Heart right ventricle (tissue), 16 donors: ENCODE results near the gene FGF18. TPM values are rescaled to one million over a fixed set of nuclear protein-coding genes. Genes with fewer than 3 reads are reported as not detected.

Source experiments
- ATAC-seq, 8 donors: fragments of 200-7000 bp; cut with Tn5 transposase; one replicate each; pipeline ENCODE4 v1.9.1; 2020; ENCODE audit warnings: mild to moderate bottlenecking in 8 of 8, moderate library complexity in 8 of 8, moderate number of reproducible peaks in 1 of 8
- DNase-seq, 2 donors: peaks; one replicate each; pipeline ENCODE4 v3.0.0-alpha.2; 2020
- H3K27ac ChIP-seq, 10 donors: fragments of 200-600 bp; sonication (generic) in 2 of 10; one replicate each; pipeline versions ENCODE4 v1.5.0 to v1.8.0; 2020 to 2022; ENCODE audit warnings: mild to moderate bottlenecking in 3 of 10
- H3K27me3 ChIP-seq, 7 donors: fragments of 200-600 bp; one replicate each; pipeline ENCODE4 v1.8.0; 2021 to 2022; ENCODE audit warnings: mild to moderate bottlenecking in 2 of 7
- H3K36me3 ChIP-seq, 9 donors: fragments of 200-600 bp; sonication (generic) in 1 of 9; one replicate each; pipeline versions ENCODE4 v1.5.0 to v1.8.0; 2020 to 2022; ENCODE audit warnings: mild to moderate bottlenecking in 2 of 9
- H3K4me1 ChIP-seq, 9 donors: fragments of 200-600 bp; sonication (generic) in 1 of 9; one replicate each; pipeline versions ENCODE4 v1.5.0 to v1.8.0; 2020 to 2022; ENCODE audit warnings: mild to moderate bottlenecking in 4 of 9
- H3K4me3 ChIP-seq, 10 donors: fragments of 200-600 bp; sonication (generic) in 2 of 10; one replicate each; pipeline versions ENCODE4 v1.5.0 to v1.8.0; 2020 to 2022; ENCODE audit warnings: mild to moderate bottlenecking in 7 of 10, moderate library complexity in 2 of 10
- H3K9me3 ChIP-seq, 11 donors: fragments of 200-600 bp in 10 of 11; sonication (generic) in 2 of 11; one replicate each; pipeline versions ENCODE4 v1.5.0 to v1.8.0; 2013 to 2022; ENCODE audit warnings: mild to moderate bottlenecking in 2 of 11, control low read depth in 1 of 11, moderate library complexity in 1 of 11
- WGBS, 2 donors: extraction: QIAGEN DNeasy Blood & Tissue Kit; methylation state at CpG; one replicate each; pipeline ENCODE4 v1.1.7; 2013; ENCODE audit warnings: inconsistent platforms in 1 of 2; 5-methylcytosine and 5-hydroxymethylcytosine counted together
- intact Hi-C, 10 donors: fragments of 100-400 bp; cut with DNase I; formaldehyde crosslinking; loops; one replicate each; pipeline versions ENCODE4 v1.11.1 to v1.14.2; 2022
- polyA plus RNA-seq, 2 donors: library from polyadenylated mRNA; stranded (reverse); fragments of 200-250 nt; gene quantifications; one replicate each; pipeline ENCODE4 v1.2.3, GENCODE V29; 2013
- total RNA-seq, 10 donors: library from RNA; stranded (reverse); fragmentation: NEBNext Ultra II Directional in 3 of 10; extraction: Animal tissue kit (Norgen Biotek cat#: 25700) in 3 of 10; gene quantifications; one replicate each; pipeline versions ENCODE4 v1.2.1 to v1.2.4, GENCODE V29; 2021 to 2023
- TF ChIP-seq, protein P1 (sequence below), 9 donors: fragments of 200-600 bp; sonication (generic) in 2 of 9; IDR thresholded peaks; one replicate each; pipeline versions ENCODE4 v1.5.0 to v1.8.0; 2021 to 2022; ENCODE audit warnings: antibody characterized with exemption in 9 of 9, mild to moderate bottlenecking in 5 of 9, moderate library complexity in 1 of 9
- donor health status: Arrhythmogenic right ventricular cardiomyopathy.
- donor health status: ischemic (EF 13 %, LVEDD 7.1; RV severe dilation, severe dysfunction).
- donor health status: healthy with polysubstance abuse.
- donor health status: DM: no; HTN: yes; CAD: no.
- donor health status: DM: no; HTN: no; CAD: no.
- donor health status: ischemic (EF 25% LVEDD 6.9; RV normal size, moderate dysfunction).
- donor health status: ischemic (EF 25% LVEDD 5.7; RV mildly dilated, moderate dysfunction).
- donor health status: healthy.
- donor health status: DM: yes; HTN: yes; CAD: no.
- donor health status: Ischemic cardiomyopathy.
- donor health status: ischemic (EF 35%, LVEDD 5.7; RV mildly dilated, moderate dysfunction).
- donor health status: nonischemic (EF 11% LVEDD 7.7; RV severe dilation, severe dysfunction).
- donor health status: DM: yes; HTN: yes; CAD: no.
- donor health status: PGD.
- donor health status: ischemic (EF 29% LVEDD 5.4; RV normal size, mild dysfunction).
- donor health status: nonischemic (EF 23%, LVEDD 6.1; RV moderate dilation, normal function).

FGF18 gene
- total and polyA plus RNA-seq, 12 donors: 1.7 to 39.2 (median 13.7) TPM

DNA sequence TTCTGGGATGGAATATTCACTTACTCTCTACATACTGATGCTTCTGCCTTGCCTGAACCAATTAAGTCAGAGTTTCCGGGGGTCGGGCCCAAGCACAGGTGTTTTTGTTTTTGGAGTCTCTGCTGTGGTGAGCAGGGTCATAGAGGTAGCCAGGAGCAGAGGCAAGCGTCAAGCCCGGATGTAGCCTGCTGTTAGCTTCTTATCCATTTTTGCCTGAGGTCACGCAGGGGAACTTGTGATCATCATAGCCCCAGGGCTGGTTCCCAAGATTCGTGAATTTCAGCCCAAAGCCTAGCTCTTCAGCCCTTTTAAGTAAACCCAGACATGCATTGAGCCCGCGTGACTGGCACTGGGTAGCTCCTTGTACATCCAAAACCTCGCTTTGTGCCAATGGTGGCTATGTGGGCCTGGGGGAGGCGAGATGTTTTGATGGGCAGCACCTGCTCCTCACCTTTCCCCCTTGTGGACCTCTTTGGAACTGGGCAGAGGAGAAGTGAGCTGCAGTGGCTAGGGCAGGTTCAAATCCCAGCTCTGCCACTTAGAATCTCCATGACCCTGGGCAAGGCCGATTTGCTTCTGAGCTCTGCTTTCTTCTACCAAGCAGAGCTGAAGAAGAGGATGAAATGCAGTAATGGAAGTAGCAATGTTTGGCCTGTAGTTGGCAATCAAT, 33.7 kb downstream of the FGF18 start:
- H3K4me1 ChIP-seq: peaks cover 0 to 35% (median 7%) of the 10 kb centered on the region in 9 donors
- no peaks in the 10 kb centered on the region for H3K9me3 ChIP-seq
- peaks cover 0 to 26% (median 0%) of the 10 kb centered on the region in 7 donors for H3K27me3 ChIP-seq
- no peak for DNase-seq
- H3K4me3 ChIP-seq: no peak overlapping the region
- no peak overlapping the region for H3K27ac ChIP-seq
- peaks cover 0 to 13% (median 0%) of the 10 kb centered on the region in 9 donors for H3K36me3 ChIP-seq
- no peak for ATAC-seq
- intact Hi-C loops: no loop called here
- TF ChIP-seq, protein P1, sequence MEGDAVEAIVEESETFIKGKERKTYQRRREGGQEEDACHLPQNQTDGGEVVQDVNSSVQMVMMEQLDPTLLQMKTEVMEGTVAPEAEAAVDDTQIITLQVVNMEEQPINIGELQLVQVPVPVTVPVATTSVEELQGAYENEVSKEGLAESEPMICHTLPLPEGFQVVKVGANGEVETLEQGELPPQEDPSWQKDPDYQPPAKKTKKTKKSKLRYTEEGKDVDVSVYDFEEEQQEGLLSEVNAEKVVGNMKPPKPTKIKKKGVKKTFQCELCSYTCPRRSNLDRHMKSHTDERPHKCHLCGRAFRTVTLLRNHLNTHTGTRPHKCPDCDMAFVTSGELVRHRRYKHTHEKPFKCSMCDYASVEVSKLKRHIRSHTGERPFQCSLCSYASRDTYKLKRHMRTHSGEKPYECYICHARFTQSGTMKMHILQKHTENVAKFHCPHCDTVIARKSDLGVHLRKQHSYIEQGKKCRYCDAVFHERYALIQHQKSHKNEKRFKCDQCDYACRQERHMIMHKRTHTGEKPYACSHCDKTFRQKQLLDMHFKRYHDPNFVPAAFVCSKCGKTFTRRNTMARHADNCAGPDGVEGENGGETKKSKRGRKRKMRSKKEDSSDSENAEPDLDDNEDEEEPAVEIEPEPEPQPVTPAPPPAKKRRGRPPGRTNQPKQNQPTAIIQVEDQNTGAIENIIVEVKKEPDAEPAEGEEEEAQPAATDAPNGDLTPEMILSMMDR (IDR thresholded peaks at IDR 0.05): no peak
- 95% methylated on average over 11 of the region's 11 CpGs for WGBS, 2 donors

DNA sequence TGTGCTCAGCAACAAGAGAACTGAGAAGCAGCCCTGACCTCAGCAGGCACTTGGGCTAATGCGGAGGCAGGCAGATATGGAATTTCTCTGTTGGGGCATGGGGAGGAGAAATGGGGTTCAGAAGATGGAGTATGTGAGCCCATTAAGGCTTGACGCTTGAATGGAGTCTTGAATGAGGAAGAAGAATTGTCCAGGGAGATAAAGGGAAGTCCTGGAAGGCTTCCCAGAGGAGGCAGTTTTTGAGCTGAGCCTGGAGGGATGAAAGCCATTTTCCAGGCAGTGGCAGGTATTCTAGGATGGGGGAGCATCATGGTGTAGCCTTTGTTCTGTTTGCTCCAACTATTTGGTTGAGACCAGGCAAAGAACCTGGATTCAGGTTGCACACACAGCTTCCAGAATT, 34.5 kb downstream of the FGF18 start:
- Histone ChIP-seq H3K9me3 (no peaks in the 10 kb centered on the region), H3K27ac (peak overlapping the region in 1 of 10 donors; percentile 4), H3K27me3 (peaks cover 0 to 26% (median 0%) of the 10 kb centered on the region in 7 donors), H3K4me3 (no peak overlapping the region), H3K4me1 (peaks cover 0 to 28% (median 7%) of the 10 kb centered on the region in 9 donors), H3K36me3 (peaks cover 0 to 13% (median 0%) of the 10 kb centered on the region in 9 donors)
- WGBS, 2 donors: 93% methylated on average over 2 of the region's 2 CpGs
- ATAC-seq (no peak), DNase-seq (no peak)
- intact Hi-C loops: no loop called here
- TF ChIP-seq, protein P1 (IDR thresholded peaks at IDR 0.05): no peak

DNA sequence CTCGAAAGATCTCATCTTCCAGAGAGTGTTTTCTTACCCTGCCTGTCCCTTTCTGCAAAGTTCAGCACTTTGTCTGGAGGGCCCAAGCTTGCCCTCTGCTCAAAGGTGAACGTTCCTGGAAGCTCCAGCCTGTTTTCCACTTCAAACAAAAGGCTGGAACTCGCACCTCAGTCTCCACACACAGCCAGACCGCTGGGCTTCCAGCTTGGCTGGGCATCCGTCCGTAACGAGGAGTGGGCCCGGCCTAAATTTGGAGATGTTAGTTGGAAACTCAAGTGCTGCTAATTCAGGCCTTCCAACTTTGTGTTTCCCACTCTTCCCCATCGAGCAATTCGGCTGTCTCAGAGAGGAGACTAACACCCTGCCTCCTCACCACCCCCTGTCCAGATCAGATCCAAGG, 35.1 kb downstream of the FGF18 start:
- intact Hi-C loops: no loop called here
- peaks cover 0 to 26% (median 0%) of the 10 kb centered on the region in 7 donors for H3K27me3 ChIP-seq
- 60 to 63% methylated on average over 10 of the region's 10 CpGs for WGBS, 2 donors
- TF ChIP-seq, protein P1 (IDR thresholded peaks at IDR 0.05): no peak
- peak overlapping the region in 1 of 10 donors; percentile 4 for H3K27ac ChIP-seq
- peak in 1 of 8 donors; percentile 14 for ATAC-seq
- H3K9me3 ChIP-seq: no peaks in the 10 kb centered on the region
- H3K4me1 ChIP-seq: peaks cover 0 to 28% (median 7%) of the 10 kb centered on the region in 9 donors
- no peak for DNase-seq
- H3K36me3 ChIP-seq: peaks cover 0 to 13% (median 0%) of the 10 kb centered on the region in 9 donors
- no peak overlapping the region for H3K4me3 ChIP-seq

DNA sequence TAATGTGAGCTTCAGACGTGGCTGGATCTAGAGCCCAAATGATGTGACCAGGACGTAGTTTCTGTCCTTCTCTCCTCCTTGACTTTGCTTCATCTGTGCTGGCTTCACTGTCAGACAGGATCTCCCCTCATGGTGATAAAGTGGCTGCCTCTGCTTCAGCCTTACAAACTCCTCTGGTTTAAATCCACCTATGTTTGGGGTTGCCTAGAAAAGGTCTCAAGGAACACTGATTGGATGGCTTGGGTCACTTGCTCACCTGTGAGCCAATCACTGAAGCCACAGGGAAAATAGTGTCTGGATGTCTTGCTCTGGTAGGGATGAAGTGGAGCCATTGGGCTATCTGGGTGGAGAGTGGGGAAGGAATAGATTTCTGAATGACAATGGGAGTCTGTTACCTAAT, 36.1 kb downstream of the FGF18 start:
- intact Hi-C loops: no loop called here
- no peak overlapping the region for H3K4me3 ChIP-seq
- H3K4me1 ChIP-seq: peaks cover 0 to 23% (median 5%) of the 10 kb centered on the region in 9 donors
- 80 to 91% methylated on average over 2 of the region's 2 CpGs for WGBS, 2 donors
- no peak overlapping the region for H3K27ac ChIP-seq
- no peak for DNase-seq
- ATAC-seq: no peak
- peaks cover 0 to 13% (median 0%) of the 10 kb centered on the region in 9 donors for H3K36me3 ChIP-seq
- H3K27me3 ChIP-seq: peaks cover 0 to 19% (median 0%) of the 10 kb centered on the region in 7 donors
- TF ChIP-seq, protein P1 (IDR thresholded peaks at IDR 0.05): no peak
- H3K9me3 ChIP-seq: no peaks in the 10 kb centered on the region
